Hepatocyte (in vitro differentiated cells): ENCODE data around the gene MAP2K2.

Source experiments
- EZH2 ChIP-seq: fragments of 200-600 bp; sonication (generic); IDR thresholded peaks from 2 replicates; pipeline ENCODE4 v1.6.1; 2016; ENCODE audit warnings: antibody characterized with exemption, mild to moderate bottlenecking, borderline replicate concordance
- TF ChIP-seq, protein P1 (sequence below): fragments of 200-600 bp; sonication (generic); IDR thresholded peaks from 2 replicates; pipeline ENCODE4 v1.5.1; 2016; ENCODE audit warnings: antibody characterized with exemption, mild to moderate bottlenecking; ENCODE audit not compliant: poor library complexity

DNA sequence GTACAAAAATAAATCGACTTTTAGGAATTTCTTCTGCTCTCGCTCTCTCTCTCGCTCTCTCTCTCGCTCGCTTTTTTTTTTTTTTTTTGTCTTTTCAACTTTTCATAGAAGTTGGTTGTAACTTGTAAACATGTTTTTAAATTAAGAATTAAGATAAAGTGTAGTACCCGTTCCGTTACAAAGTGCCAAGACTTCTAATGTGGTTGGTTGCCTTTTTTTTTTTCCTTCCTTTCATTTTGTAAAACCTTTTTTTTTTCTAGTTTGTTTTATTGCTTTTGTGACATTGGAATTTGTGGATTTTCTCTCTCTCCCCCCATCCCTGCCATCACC, 77.6 kb downstream of the MAP2K2 start:
- TF ChIP-seq, protein P1, sequence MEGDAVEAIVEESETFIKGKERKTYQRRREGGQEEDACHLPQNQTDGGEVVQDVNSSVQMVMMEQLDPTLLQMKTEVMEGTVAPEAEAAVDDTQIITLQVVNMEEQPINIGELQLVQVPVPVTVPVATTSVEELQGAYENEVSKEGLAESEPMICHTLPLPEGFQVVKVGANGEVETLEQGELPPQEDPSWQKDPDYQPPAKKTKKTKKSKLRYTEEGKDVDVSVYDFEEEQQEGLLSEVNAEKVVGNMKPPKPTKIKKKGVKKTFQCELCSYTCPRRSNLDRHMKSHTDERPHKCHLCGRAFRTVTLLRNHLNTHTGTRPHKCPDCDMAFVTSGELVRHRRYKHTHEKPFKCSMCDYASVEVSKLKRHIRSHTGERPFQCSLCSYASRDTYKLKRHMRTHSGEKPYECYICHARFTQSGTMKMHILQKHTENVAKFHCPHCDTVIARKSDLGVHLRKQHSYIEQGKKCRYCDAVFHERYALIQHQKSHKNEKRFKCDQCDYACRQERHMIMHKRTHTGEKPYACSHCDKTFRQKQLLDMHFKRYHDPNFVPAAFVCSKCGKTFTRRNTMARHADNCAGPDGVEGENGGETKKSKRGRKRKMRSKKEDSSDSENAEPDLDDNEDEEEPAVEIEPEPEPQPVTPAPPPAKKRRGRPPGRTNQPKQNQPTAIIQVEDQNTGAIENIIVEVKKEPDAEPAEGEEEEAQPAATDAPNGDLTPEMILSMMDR: no peak
- no peak for TF ChIP-seq EZH2
